ENCODE measurements around the gene KCNMB2. TPM values are rescaled to one million over a fixed set of nuclear protein-coding genes. Genes with fewer than 3 reads are reported as not detected.

The KCNMB2 gene
- total RNA-seq, 1 donor from 2014 or later, result 0.56 TPM

GRCh38 chr3:178835033-178835432 is 298.8 kb downstream of the KCNMB2 start:
- H3K4me3 ChIP-seq, result no peak overlapping the region
- no peaks in the 10 kb centered on the region for H3K9me3 ChIP-seq
- no peak overlapping the region for H3K27ac ChIP-seq
- H3K27me3 ChIP-seq (ENCODE audit: low read depth), result no peaks in the 10 kb centered on the region
- ATAC-seq, result no peak
- H3K36me3 ChIP-seq, result no peaks in the 10 kb centered on the region
- TF ChIP-seq CTCF (IDR thresholded peaks at IDR 0.05), result no peak
- H3K4me1 ChIP-seq, result no peaks in the 10 kb centered on the region
- intact Hi-C loops (cut with DNase I), result no loop called here
- no peak for DNase-seq

- no peak overlapping the region for H3K27ac ChIP-seq
- no peak overlapping the region for H3K4me3 ChIP-seq
- no peaks in the 10 kb centered on the region for H3K4me1 ChIP-seq
- intact Hi-C loops (cut with DNase I), result no loop called here
- no peak for DNase-seq
- H3K9me3 ChIP-seq, result no peaks in the 10 kb centered on the region
- no peaks in the 10 kb centered on the region for H3K27me3 ChIP-seq (ENCODE audit: low read depth)
- no peak for ATAC-seq
- no peaks in the 10 kb centered on the region for H3K36me3 ChIP-seq
- TF ChIP-seq CTCF (IDR thresholded peaks at IDR 0.05), result no peak
Observed at GRCh38 chr3:178837512-178837911, 301.3 kb downstream of the KCNMB2 start.

GRCh38 chr3:178840586-178840985 is 304.4 kb downstream of the KCNMB2 start:
- ATAC-seq, result no peak
- no peaks in the 10 kb centered on the region for H3K27me3 ChIP-seq (ENCODE audit: low read depth)
- no peak for DNase-seq
- no peak for TF ChIP-seq CTCF (IDR thresholded peaks at IDR 0.05)
- intact Hi-C loops (cut with DNase I), result no loop called here
- no peak overlapping the region for H3K27ac ChIP-seq
- no peaks in the 10 kb centered on the region for H3K4me1 ChIP-seq
- no peak overlapping the region for H3K4me3 ChIP-seq
- no peaks in the 10 kb centered on the region for H3K9me3 ChIP-seq
- H3K36me3 ChIP-seq, result no peaks in the 10 kb centered on the region

GRCh38 chr3:178841011-178841410 is 304.8 kb downstream of the KCNMB2 start:
- no peak for TF ChIP-seq CTCF (IDR thresholded peaks at IDR 0.05)
- DNase-seq (no peak), ATAC-seq (no peak)
- Histone ChIP-seq H3K9me3 (no peaks in the 10 kb centered on the region), H3K27me3 (ENCODE audit: low read depth) (no peaks in the 10 kb centered on the region), H3K4me3 (no peak overlapping the region), H3K36me3 (no peaks in the 10 kb centered on the region), H3K4me1 (no peaks in the 10 kb centered on the region), H3K27ac (no peak overlapping the region)
- intact Hi-C loops (cut with DNase I), result no loop called here

- DNase-seq, result no peak
- TF ChIP-seq CTCF (IDR thresholded peaks at IDR 0.05), result no peak
- no peak overlapping the region for H3K4me3 ChIP-seq
- no peaks in the 10 kb centered on the region for H3K27me3 ChIP-seq (ENCODE audit: low read depth)
- no peaks in the 10 kb centered on the region for H3K4me1 ChIP-seq
- intact Hi-C loops (cut with DNase I), result no loop called here
- ATAC-seq, result no peak
- H3K9me3 ChIP-seq, result no peaks in the 10 kb centered on the region
- no peaks in the 10 kb centered on the region for H3K36me3 ChIP-seq
- no peak overlapping the region for H3K27ac ChIP-seq
Observed at GRCh38 chr3:178844916-178845315, 308.7 kb downstream of the KCNMB2 start.

Data from lower lobe of right lung (tissue), 2 donors.